ENCODE results near the gene OR14I1. TPM values are rescaled to one million over a fixed set of nuclear protein-coding genes. Genes with fewer than 3 reads are reported as not detected.
"Not testable (repeated sequence)": the region's sequence is repeated elsewhere in the genome, so short reads cannot be mapped to it uniquely, and the experiment has no call there.

The OR14I1 gene
- total RNA-seq, 1 donor from 2014 or later, result not detected

- no peak for ATAC-seq
Measured at GRCh38 chr1:248686815-248687214, 15.8 kb downstream of the OR14I1 start.

GRCh38 chr1:248681651-248682050 lies 20.9 kb downstream of the OR14I1 start:
- no peak for ATAC-seq

DNA sequence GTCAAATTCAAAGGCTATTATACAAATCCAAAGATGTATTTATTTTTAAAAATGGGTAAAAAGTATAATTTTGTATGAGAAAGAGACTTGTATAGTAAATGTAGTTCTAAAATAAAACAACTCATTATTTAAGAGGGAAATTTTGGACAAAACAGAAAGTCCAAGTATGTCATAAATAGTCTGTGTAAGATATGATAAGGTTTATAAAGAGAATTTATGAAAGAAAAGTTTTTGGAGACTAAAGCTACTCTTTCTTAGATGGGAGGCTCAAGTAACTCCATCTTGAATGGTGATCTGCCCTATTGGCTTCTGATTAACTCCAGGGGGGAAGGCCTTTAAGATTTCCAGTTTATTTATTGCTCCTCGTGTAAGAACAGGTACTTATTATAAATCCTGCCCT lies 32.6 kb downstream of the OR14I1 start:
- ATAC-seq, result no peak

GRCh38 chr1:248663453-248664328 lies 38.9 kb downstream of the OR14I1 start:
- ATAC-seq, result not testable (repeated sequence)

DNA sequence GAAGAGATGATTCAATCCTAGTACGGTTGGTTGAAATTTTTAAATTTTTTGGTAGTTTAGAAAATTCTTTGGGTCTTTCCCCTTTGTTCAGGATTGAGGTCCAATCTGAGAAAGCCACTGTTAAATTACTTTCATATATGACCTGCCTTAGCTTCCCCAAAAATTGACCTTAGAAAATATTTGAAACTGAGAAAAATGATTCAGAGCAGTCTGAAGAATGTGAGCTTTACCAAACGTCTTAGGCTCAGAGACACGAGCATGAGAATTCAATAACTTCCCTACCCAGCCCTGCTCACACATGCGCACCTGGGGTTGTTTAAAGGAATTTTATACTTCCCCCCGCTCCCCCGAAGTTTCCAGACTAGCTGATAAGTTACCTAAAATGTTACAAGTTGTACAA lies 45.8 kb downstream of the OR14I1 start:
- ATAC-seq, result not testable (repeated sequence)

DNA sequence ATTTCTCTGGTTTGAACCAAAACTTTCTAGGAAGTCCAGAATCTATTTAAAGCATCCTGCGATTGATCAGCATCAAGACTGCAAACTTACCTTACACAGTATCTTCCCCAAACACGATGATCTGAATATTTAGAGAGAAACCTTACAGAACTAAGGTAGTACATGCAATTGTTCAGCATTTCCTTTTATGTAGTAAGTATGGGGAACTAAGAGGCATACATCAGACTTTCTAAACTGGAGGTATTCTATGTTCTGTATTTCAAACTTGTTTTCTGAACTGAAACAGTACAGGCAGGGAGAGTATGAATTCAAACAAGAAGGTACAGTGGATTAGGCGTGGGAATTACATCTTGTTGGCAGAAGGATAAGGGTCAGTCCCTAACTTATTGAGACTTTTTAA lies 47.2 kb downstream of the OR14I1 start, which contains the start of gene OR2T27:
OR2T27 (minus strand) TSS at position 175 of the 400 bp plus-strand sequence. CDS start 4,644 bp downstream, outside the sequence.
- not testable (repeated sequence) for ATAC-seq

Other genes starting within 250 kb of the OR14I1 start
- not detected for gene OR2T3, start 229.4 kb downstream of the OR14I1 start, total RNA-seq
- gene OR2T5, start 214.2 kb downstream of the OR14I1 start, total RNA-seq, result not detected
- not detected for gene OR2G6, start 194.7 kb downstream of the OR14I1 start, total RNA-seq
- not detected for gene OR2T29, start 140.0 kb downstream of the OR14I1 start, total RNA-seq
- gene OR2T34, start 128.0 kb downstream of the OR14I1 start, total RNA-seq, result not detected
- gene OR2T10, start 105.1 kb downstream of the OR14I1 start, total RNA-seq, result not detected
- gene OR2T11, start 67.7 kb downstream of the OR14I1 start, total RNA-seq, result not detected
- gene OR2T35, start 57.5 kb downstream of the OR14I1 start, total RNA-seq, result not detected
- not detected for gene OR2T27, start 47.2 kb downstream of the OR14I1 start, total RNA-seq
- not detected for gene LYPD8, start 53.0 kb upstream of the OR14I1 start, total RNA-seq
- gene SH3BP5L, start 123.1 kb upstream of the OR14I1 start, total RNA-seq, result 17.1 TPM
- 16.8 TPM for gene ZNF672, start 135.5 kb upstream of the OR14I1 start, total RNA-seq
- 16.6 TPM for gene ZNF692, start 156.3 kb upstream of the OR14I1 start, total RNA-seq
- gene PGBD2, start 203.5 kb upstream of the OR14I1 start, total RNA-seq, result 4.5 TPM